CD8-positive, alpha-beta memory T cell (primary cell): ENCODE measurements around the gene DENND1A. TPM values are rescaled to one million over a fixed set of nuclear protein-coding genes. Genes with fewer than 3 reads are reported as not detected.

Experiments used
- CTCF ChIA-PET: fragments of 350-600 bp; sonication (Branson Sonifier 250); formaldehyde crosslinking; loops from one replicate; lab custom pipeline; 2021; ENCODE audit warnings: antibody characterized with exemption; lab: Charles Lee
- POLR2A ChIA-PET: fragments of 350-600 bp; sonication (Branson Sonifier 250); formaldehyde crosslinking; loops from one replicate; lab custom pipeline; 2021; ENCODE audit warnings: antibody characterized with exemption; lab: Charles Lee
- DNase-seq, 5 donors: peaks; one replicate each; pipeline versions ENCODE4 v3.0.0 to v3.0.0-alpha.2; 2020 to 2022; ENCODE audit warnings: mixed read lengths in 1 of 5
- H3K27ac ChIP-seq: one replicate; pipeline ENCODE4 v1.7.0; 2013; ENCODE audit warnings: low read depth, mild to moderate bottlenecking, low read length, moderate library complexity
- H3K27me3 ChIP-seq: 2 replicates; pipeline ENCODE4 v1.7.0; 2013; ENCODE audit warnings: low read length, mild to moderate bottlenecking; ENCODE audit not compliant: insufficient read depth, poor library complexity, severe bottlenecking
- H3K36me3 ChIP-seq: 2 replicates; pipeline ENCODE4 v1.7.0; 2013; ENCODE audit warnings: mild to moderate bottlenecking, low read length, moderate library complexity; ENCODE audit not compliant: insufficient read depth
- H3K4me1 ChIP-seq: 2 replicates; pipeline ENCODE4 v1.7.0; 2013; ENCODE audit warnings: mild to moderate bottlenecking, low read length, moderate library complexity; ENCODE audit not compliant: insufficient read depth
- H3K4me3 ChIP-seq: 2 replicates; pipeline ENCODE4 v1.7.0; 2013; ENCODE audit warnings: mild to moderate bottlenecking, low read length
- H3K9me3 ChIP-seq: 2 replicates; pipeline ENCODE4 v1.7.0; 2013; ENCODE audit warnings: mild to moderate bottlenecking, low read length
- H3K27ac Mint-ChIP-seq, 8 donors: one replicate each; pipeline ENCODE4 v1.8.0; 2020 to 2021; ENCODE audit warnings: mixed read lengths in 8 of 8, mild to moderate bottlenecking in 6 of 8, inconsistent platforms in 3 of 8, moderate library complexity in 3 of 8
- H3K27me3 Mint-ChIP-seq, 2 donors: one replicate each; pipeline ENCODE4 v1.8.0; 2020 to 2021; ENCODE audit warnings: mixed read lengths in 2 of 2, mild to moderate bottlenecking in 1 of 2, moderate library complexity in 1 of 2
- H3K36me3 Mint-ChIP-seq, 3 donors: one replicate each; pipeline ENCODE4 v1.8.0; 2020 to 2021; ENCODE audit warnings: mixed read lengths in 3 of 3, inconsistent platforms in 1 of 3, mild to moderate bottlenecking in 1 of 3
- H3K4me1 Mint-ChIP-seq, 3 donors: one replicate each; pipeline ENCODE4 v1.8.0; 2020 to 2021; ENCODE audit warnings: mixed read lengths in 3 of 3, inconsistent platforms in 1 of 3, mild to moderate bottlenecking in 1 of 3
- H3K4me3 Mint-ChIP-seq, 7 donors: one replicate each; pipeline ENCODE4 v1.8.0; 2020 to 2021; ENCODE audit warnings: mixed read lengths in 7 of 7, mild to moderate bottlenecking in 6 of 7, moderate library complexity in 4 of 7, inconsistent platforms in 2 of 7
- H3K9me3 Mint-ChIP-seq, 5 donors: one replicate each; pipeline ENCODE4 v1.8.0; 2020 to 2022; ENCODE audit warnings: mixed read lengths in 5 of 5, mild to moderate bottlenecking in 3 of 5, moderate library complexity in 2 of 5, inconsistent platforms in 1 of 5
- polyA plus RNA-seq: library from polyadenylated mRNA; unstranded; fragments of 300-500 nt; fragmentation: Illumina TruSeq; gene quantifications from one replicate; pipeline ENCODE4 v1.2.3, GENCODE V29; 2021
- total RNA-seq, 2 experiments: library from RNA; stranded (reverse); gene quantifications; one replicate each; pipeline ENCODE4 v1.2.3, GENCODE V29; 2021

The DENND1A gene
- total and polyA plus RNA-seq, 3 experiments from 2014 or later, result 7.2 to 15.1 (median 15.0) TPM

DNA sequence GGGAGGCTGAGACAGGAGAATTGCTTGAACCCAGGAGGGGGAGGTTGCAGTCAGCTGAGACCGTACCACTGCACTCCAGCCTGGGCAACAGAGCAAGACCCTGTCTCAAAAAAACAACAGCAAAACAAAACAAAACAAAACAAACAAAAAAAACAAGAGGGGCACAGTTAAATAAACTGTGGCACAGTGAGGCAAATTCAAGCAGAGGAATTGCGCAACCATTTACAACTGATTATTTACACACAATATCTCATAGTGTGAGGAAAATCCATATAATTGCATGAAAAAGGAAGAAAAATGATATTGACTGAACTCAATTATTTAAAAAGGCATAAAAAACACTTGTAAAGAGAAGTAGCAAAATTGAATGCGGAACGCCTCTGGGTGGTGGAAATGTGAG lies 412.4 kb downstream of the DENND1A start:
- H3K4me3 Mint-ChIP-seq, result no peak overlapping the region
- Histone ChIP-seq H3K27me3 (no peaks in the 10 kb centered on the region), H3K4me3 (no peak overlapping the region), H3K4me1 (no peaks in the 10 kb centered on the region), H3K36me3 (no peaks in the 10 kb centered on the region), H3K27ac (no peak overlapping the region), H3K9me3 (no peaks in the 10 kb centered on the region)
- no peak for DNase-seq
- CTCF ChIA-PET, result no interaction called here
- no peak overlapping the region for H3K27ac Mint-ChIP-seq
- POLR2A ChIA-PET, result no interaction called here
- H3K4me1 Mint-ChIP-seq, result peaks cover 0 to 2% (median 0%) of the 10 kb centered on the region in 3 donors
- no peaks in the 10 kb centered on the region for H3K9me3 Mint-ChIP-seq
- H3K36me3 Mint-ChIP-seq, result peaks cover 0 to 7% (median 5%) of the 10 kb centered on the region in 3 donors
- H3K27me3 Mint-ChIP-seq, result no peaks in the 10 kb centered on the region

DNA sequence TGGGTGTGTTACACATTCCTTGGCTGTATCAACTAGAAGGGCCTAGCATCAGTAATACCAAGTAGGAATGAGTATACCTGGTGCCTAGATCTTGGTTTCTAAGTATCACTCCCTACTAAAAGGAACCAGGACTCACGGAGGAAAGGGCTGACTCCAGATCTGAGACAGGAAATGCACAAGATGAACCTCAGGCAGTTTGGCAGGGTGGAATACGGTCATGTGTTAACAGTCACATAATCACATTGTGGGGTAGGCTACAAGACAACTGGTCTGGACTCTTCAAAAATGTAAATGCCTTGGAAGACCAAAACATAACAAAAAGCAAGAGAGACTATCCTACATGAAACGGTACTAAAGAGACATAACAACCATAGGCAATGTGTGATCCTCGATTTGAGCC lies 415.2 kb downstream of the DENND1A start:
- Mint-ChIP-seq H3K4me3 (no peak overlapping the region), H3K36me3 (peaks cover 4 to 11% (median 5%) of the 10 kb centered on the region in 3 donors), H3K4me1 (peaks cover 0 to 2% (median 0%) of the 10 kb centered on the region in 3 donors), H3K9me3 (no peaks in the 10 kb centered on the region), H3K27me3 (peaks cover 0 to 1% of the 10 kb centered on the region in 2 donors), H3K27ac (no peak overlapping the region)
- Histone ChIP-seq H3K36me3 (no peaks in the 10 kb centered on the region), H3K9me3 (no peaks in the 10 kb centered on the region), H3K4me1 (no peaks in the 10 kb centered on the region), H3K27ac (no peak overlapping the region), H3K27me3 (no peaks in the 10 kb centered on the region), H3K4me3 (no peak overlapping the region)
- POLR2A ChIA-PET, result no interaction called here
- no peak for DNase-seq
- CTCF ChIA-PET, result no interaction called here

DNA sequence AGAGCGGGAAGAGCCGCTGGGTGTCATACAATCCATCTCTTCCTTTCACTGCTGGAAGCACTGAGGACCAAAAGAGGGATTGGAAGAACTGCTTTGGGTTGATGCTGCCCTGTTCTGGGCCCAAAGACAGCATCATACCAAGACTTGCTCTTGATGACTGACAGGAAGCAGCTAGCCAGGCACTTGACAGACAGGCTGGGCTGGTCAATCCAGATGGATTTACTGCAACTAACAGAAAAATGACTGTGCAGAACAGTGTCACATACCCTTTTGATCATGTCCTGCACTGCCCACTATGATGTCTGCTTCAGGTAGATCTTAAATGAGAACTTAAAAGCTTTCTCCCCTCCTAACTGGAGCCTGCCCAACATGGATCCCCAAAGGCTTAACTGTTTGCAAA lies 416.4 kb downstream of the DENND1A start:
- peaks cover 0 to 1% of the 10 kb centered on the region in 2 donors for H3K27me3 Mint-ChIP-seq
- H3K4me3 ChIP-seq, result no peak overlapping the region
- no peak for DNase-seq
- H3K27ac Mint-ChIP-seq, result peak overlapping the region in 1 of 8 donors; percentile 75
- H3K36me3 ChIP-seq, result no peaks in the 10 kb centered on the region
- H3K9me3 ChIP-seq, result no peaks in the 10 kb centered on the region
- POLR2A ChIA-PET, result no interaction called here
- H3K27ac ChIP-seq, result no peak overlapping the region
- no peak overlapping the region for H3K4me3 Mint-ChIP-seq
- no peaks in the 10 kb centered on the region for H3K9me3 Mint-ChIP-seq
- no peaks in the 10 kb centered on the region for H3K4me1 ChIP-seq
- no peaks in the 10 kb centered on the region for H3K27me3 ChIP-seq
- peaks cover 5 to 11% (median 5%) of the 10 kb centered on the region in 3 donors for H3K36me3 Mint-ChIP-seq
- CTCF ChIA-PET, result no interaction called here
- no peaks in the 10 kb centered on the region for H3K4me1 Mint-ChIP-seq

DNA sequence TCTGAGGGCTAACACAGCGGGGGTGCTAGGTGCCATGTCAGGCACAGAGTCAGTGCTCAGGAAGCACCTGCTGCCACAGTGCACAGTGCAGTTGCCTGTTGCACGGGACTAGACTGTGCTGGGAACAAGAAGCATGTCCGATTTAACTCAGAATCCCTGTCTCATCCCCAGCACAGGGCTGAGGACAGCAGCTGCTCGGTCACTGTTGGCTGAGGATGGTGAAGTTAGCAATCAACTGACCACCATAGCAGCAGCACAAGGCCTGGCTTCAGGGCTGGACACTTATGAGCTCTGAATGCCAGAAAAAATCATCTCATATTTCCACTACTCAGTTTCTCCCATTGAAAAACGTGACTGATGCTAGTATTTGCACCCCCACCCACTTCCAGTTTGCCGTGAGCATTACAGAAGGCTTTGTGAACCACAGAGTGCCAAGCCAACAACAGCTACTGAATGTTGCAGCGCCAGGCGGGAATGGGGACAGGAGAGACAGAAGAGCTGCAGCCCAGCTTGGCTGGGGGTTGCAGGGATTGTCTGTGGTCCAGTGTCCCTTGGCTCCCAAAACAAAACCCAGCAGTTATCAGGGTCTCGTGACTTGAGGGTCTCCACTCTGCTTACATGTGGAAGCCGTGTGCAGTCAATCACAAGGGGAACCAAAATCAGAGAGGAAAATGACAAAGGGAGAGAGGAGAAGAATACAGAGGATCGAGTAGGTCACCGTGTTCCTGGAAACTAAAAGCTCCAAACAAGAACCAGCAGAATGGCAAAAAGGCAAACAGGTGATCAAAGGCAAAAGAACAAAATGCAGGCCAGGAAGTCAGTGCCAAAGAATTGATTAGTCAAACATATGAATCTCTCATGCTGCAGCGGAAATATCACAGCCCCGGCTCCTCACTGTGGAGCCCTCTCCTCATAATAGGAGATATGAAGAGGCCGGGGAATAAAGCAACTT lies 418.3 kb downstream of the DENND1A start:
- H3K9me3 ChIP-seq, result no peaks in the 10 kb centered on the region
- H3K9me3 Mint-ChIP-seq, result no peaks in the 10 kb centered on the region
- peaks cover 5 to 11% (median 5%) of the 10 kb centered on the region in 3 donors for H3K36me3 Mint-ChIP-seq
- no peaks in the 10 kb centered on the region for H3K36me3 ChIP-seq
- no peaks in the 10 kb centered on the region for H3K4me1 ChIP-seq
- H3K27me3 ChIP-seq, result no peaks in the 10 kb centered on the region
- H3K4me3 ChIP-seq, result no peak overlapping the region
- no peak for DNase-seq
- H3K4me1 Mint-ChIP-seq, result no peaks in the 10 kb centered on the region
- CTCF ChIA-PET, result no interaction called here
- peaks cover 0 to 1% of the 10 kb centered on the region in 2 donors for H3K27me3 Mint-ChIP-seq
- no peak overlapping the region for H3K4me3 Mint-ChIP-seq
- H3K27ac Mint-ChIP-seq, result peak overlapping the region in 1 of 8 donors; percentile 6
- POLR2A ChIA-PET, result no interaction called here
- H3K27ac ChIP-seq, result no peak overlapping the region

DNA sequence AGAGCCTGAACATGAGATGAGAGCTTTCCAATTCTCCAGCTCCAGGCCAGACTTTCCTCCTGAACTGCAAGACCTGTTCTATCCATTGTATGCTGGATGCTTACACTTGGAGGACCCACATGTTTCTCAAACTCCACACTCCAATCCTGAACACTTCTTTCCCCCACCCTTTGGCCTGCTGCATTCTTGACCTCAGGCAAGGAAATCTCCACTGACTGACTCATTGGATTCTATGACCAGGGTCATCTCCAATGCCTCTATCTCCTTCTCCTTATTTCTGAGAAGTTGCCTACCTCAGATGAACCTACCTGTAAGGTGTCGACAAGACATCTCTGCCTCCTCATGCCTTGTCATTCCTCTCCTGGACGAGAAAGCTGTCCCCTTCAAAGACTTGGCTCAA lies 420.3 kb downstream of the DENND1A start:
- no peak overlapping the region for H3K27ac ChIP-seq
- DNase-seq, result no peak
- peaks cover 5 to 11% (median 5%) of the 10 kb centered on the region in 3 donors for H3K36me3 Mint-ChIP-seq
- H3K27me3 Mint-ChIP-seq, result peaks cover 0 to 1% of the 10 kb centered on the region in 2 donors
- no peaks in the 10 kb centered on the region for H3K27me3 ChIP-seq
- CTCF ChIA-PET, result no interaction called here
- H3K27ac Mint-ChIP-seq, result no peak overlapping the region
- no peaks in the 10 kb centered on the region for H3K4me1 Mint-ChIP-seq
- no peaks in the 10 kb centered on the region for H3K9me3 ChIP-seq
- POLR2A ChIA-PET, result no interaction called here
- H3K4me3 ChIP-seq, result no peak overlapping the region
- no peaks in the 10 kb centered on the region for H3K9me3 Mint-ChIP-seq
- H3K4me3 Mint-ChIP-seq, result no peak overlapping the region
- no peaks in the 10 kb centered on the region for H3K36me3 ChIP-seq
- H3K4me1 ChIP-seq, result no peaks in the 10 kb centered on the region

DNA sequence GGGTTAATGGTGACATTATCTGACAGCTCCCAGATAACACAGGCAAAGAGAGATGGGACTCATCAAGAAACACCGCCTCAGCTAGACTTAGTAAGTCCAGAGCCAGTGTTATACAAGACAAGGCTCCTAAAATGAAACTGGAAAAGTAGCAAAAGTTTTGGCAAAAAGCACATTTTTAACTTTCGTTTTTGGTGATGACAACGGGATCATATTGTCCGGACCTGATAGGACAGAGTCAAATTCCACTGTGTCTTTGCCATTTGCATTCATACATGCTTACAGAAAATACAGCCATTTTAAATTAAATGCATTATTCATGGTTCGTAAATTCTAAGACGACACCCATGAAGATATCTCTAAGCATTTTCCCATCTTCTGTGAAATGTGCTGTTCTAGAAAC lies 421.9 kb downstream of the DENND1A start:
- no peaks in the 10 kb centered on the region for H3K36me3 ChIP-seq

DNA sequence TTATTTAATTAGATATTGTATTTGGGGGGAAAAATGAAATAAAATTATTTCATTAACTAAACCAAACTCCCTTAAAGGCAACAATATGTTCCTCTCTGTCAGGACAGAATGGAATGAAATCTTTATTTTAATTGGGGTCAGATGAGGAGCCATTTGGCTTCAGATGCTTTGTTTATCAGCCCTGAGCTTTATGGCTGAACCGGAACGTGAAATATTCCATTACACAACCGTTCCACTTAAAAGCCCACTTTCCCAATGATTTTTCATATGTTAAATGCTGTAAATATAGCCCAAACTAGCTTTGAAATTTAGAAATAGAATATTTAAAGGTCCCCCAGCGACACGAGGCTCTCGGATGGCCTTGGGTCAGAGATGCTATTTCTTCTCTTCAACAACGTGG lies 424.4 kb downstream of the DENND1A start:
- Mint-ChIP-seq H3K36me3 (peaks cover 0 to 7% (median 2%) of the 10 kb centered on the region in 3 donors), H3K27ac (no peak overlapping the region), H3K27me3 (no peaks in the 10 kb centered on the region), H3K9me3 (no peaks in the 10 kb centered on the region), H3K4me3 (no peak overlapping the region), H3K4me1 (no peaks in the 10 kb centered on the region)
- Histone ChIP-seq H3K9me3 (no peaks in the 10 kb centered on the region), H3K36me3 (no peaks in the 10 kb centered on the region), H3K4me1 (no peaks in the 10 kb centered on the region), H3K27me3 (no peaks in the 10 kb centered on the region), H3K4me3 (no peak overlapping the region), H3K27ac (no peak overlapping the region)
- no peak for DNase-seq
- CTCF ChIA-PET, result no interaction called here
- POLR2A ChIA-PET, result no interaction called here

More for the DNA sequence above, 421.9 kb downstream of the DENND1A start:
- ChIA-PET CTCF (no interaction called here), POLR2A (no interaction called here)
- Mint-ChIP-seq H3K27ac (no peak overlapping the region), H3K4me1 (no peaks in the 10 kb centered on the region), H3K36me3 (peaks cover 0 to 8% (median 5%) of the 10 kb centered on the region in 3 donors), H3K4me3 (no peak overlapping the region), H3K9me3 (no peaks in the 10 kb centered on the region), H3K27me3 (peaks cover 0 to 1% of the 10 kb centered on the region in 2 donors)
- H3K4me1 ChIP-seq, result no peaks in the 10 kb centered on the region
- H3K27me3 ChIP-seq, result no peaks in the 10 kb centered on the region
- H3K27ac ChIP-seq, result no peak overlapping the region
- no peaks in the 10 kb centered on the region for H3K9me3 ChIP-seq
- no peak overlapping the region for H3K4me3 ChIP-seq
- no peak for DNase-seq

DNA sequence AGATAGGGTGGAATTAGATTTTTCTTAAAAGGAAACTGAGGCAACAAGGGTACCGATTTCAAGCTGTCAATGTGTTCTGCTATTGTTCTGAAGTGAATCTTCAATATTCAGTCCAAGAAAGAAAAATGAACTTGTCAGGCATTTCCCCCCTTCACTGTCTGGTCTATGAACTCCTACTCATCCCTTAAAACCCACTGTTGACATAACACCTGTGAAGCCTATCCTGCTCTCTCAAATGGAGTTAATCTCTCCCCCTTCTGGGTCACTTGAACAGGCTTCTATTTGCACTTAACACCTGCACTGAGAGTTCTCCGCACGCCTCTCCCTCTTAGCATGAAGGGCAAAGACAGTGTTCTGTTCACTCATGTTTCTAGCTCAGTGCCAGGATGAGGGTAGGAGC lies 429.6 kb downstream of the DENND1A start:
- Histone ChIP-seq H3K9me3 (no peaks in the 10 kb centered on the region), H3K4me1 (no peaks in the 10 kb centered on the region), H3K36me3 (no peaks in the 10 kb centered on the region), H3K27me3 (no peaks in the 10 kb centered on the region), H3K4me3 (no peak overlapping the region), H3K27ac (no peak overlapping the region)
- no peaks in the 10 kb centered on the region for H3K27me3 Mint-ChIP-seq
- no peak for DNase-seq
- H3K27ac Mint-ChIP-seq, result no peak overlapping the region
- peaks cover 0 to 4% (median 0%) of the 10 kb centered on the region in 3 donors for H3K36me3 Mint-ChIP-seq
- ChIA-PET POLR2A (no interaction called here), CTCF (no interaction called here)
- H3K9me3 Mint-ChIP-seq, result no peaks in the 10 kb centered on the region
- H3K4me1 Mint-ChIP-seq, result no peaks in the 10 kb centered on the region
- H3K4me3 Mint-ChIP-seq, result no peak overlapping the region
